HCT116 (cell line): ENCODE measurements around the gene FAM13A. TPM values are rescaled to one million over a fixed set of nuclear protein-coding genes. Genes with fewer than 3 reads are reported as not detected.

ENCODE experiments used
- ATAC-seq: fragments of 200-7000 bp; cut with Tn5 transposase; 2 replicates; pipeline ENCODE4 v1.9.1; 2020; ENCODE audit warnings: mild to moderate bottlenecking, moderate library complexity
- BruUV-seq: library from RNA; stranded (reverse); fragments of 400-500 nt; replicated peaks from 2 replicates; lab custom pipeline; 2021; lab: Mats Ljungman, UMichigan
- CTCF ChIA-PET: fragments of 300-600 bp; sonication (Branson Sonifier 250); formaldehyde crosslinking; loops from one replicate; lab custom pipeline; 2021; ENCODE audit warnings: antibody characterized with exemption; lab: Charles Lee
- POLR2A ChIA-PET: fragments of 300-600, 350-600 bp; sonication (Branson Sonifier 250); formaldehyde crosslinking; loops from one replicate; lab custom pipeline; 2021; ENCODE audit warnings: antibody characterized with exemption; lab: Charles Lee
- RAD21 ChIA-PET, 2 experiments: fragments of 300-600 bp; sonication (Branson Sonifier 250); formaldehyde crosslinking; loops; one replicate each; lab custom pipeline; 2023; ENCODE audit warnings: low total read pairs in 2 of 2; ENCODE audit not compliant: uncharacterized antibody in 2 of 2, unreplicated experiment in 2 of 2, low non-redundant PET in 1 of 2; lab: Charles Lee
- DNase-seq: peaks from one replicate; pipeline ENCODE4 v3.0.0-alpha.2; 2010; ENCODE audit warnings: low read depth, low spot score
- H2AFZ ChIP-seq: fragments of 200-600 bp; shearing (Covaris generic), sonication (generic); 2 replicates; pipeline ENCODE4 v1.6.1; 2017; ENCODE audit warnings: low read depth, mixed run types, mixed read lengths, antibody characterized with exemption, low read length; ENCODE audit not compliant: poor library complexity, severe bottlenecking
- H3K27ac ChIP-seq: 2 replicates; pipeline ENCODE4 v1.5.1; 2012; ENCODE audit warnings: low read depth, low read length
- H3K27me3 ChIP-seq: fragments of 200-600 bp; sonication (generic); 2 replicates; pipeline ENCODE4 v1.6.1; 2016; ENCODE audit warnings: mixed run types, low read length, mixed read lengths; ENCODE audit not compliant: insufficient read depth
- H3K36me3 ChIP-seq, 2 experiments: fragments of 200-500 bp in 1 of 2; fragments of 200-600 bp in 1 of 2; sonication (Bioruptor generic) in 1 of 2; sonication (generic) in 1 of 2; 2 replicates each; pipeline versions ENCODE4 v1.5.1 to v1.6.1; 2014 to 2016; ENCODE audit warnings: low read length in 2 of 2, inconsistent platforms in 1 of 2, mixed read lengths in 1 of 2, mixed run types in 1 of 2; ENCODE audit not compliant: insufficient read depth in 2 of 2, control insufficient read depth in 1 of 2
- H3K4me1 ChIP-seq, 2 experiments: fragments of 200-600 bp in 1 of 2; sonication (generic) in 1 of 2; 2 replicates each; pipeline versions ENCODE4 v1.5.1 to v1.6.1; 2012 to 2017; ENCODE audit warnings: low read length in 2 of 2, inconsistent platforms in 1 of 2, mild to moderate bottlenecking in 1 of 2, mixed read lengths in 1 of 2, mixed run types in 1 of 2, moderate library complexity in 1 of 2; ENCODE audit not compliant: insufficient read depth in 2 of 2, control insufficient read depth in 1 of 2
- H3K4me2 ChIP-seq: fragments of 200-600 bp; sonication (generic); 2 replicates; pipeline ENCODE4 v1.6.1; 2017; ENCODE audit warnings: mixed run types, low read length, mixed read lengths
- H3K4me3 ChIP-seq, 2 experiments: fragments of 200-600 bp in 1 of 2; sonication (generic) in 1 of 2; replicated peaks in 1 of 2; 2 replicates each; pipeline ENCODE4 v1.5.1; 2011 to 2016; ENCODE audit warnings: low read length in 2 of 2, control low read depth in 1 of 2, low read depth in 1 of 2, mild to moderate bottlenecking in 1 of 2, mixed read lengths in 1 of 2, mixed run types in 1 of 2
- H3K79me2 ChIP-seq: fragments of 200-600 bp; sonication (generic); 2 replicates; pipeline ENCODE4 v1.6.1; 2017; ENCODE audit warnings: mild to moderate bottlenecking, mixed run types, low read length, moderate library complexity, mixed read lengths; ENCODE audit not compliant: insufficient read depth
- H3K9ac ChIP-seq: fragments of 200-600 bp; sonication (generic); 2 replicates; pipeline ENCODE4 v1.6.1; 2016; ENCODE audit warnings: low read length, mixed read lengths
- H3K9me2 ChIP-seq: fragments of 200-600 bp; sonication (generic), shearing (Covaris generic); 2 replicates; pipeline ENCODE4 v1.6.1; 2017; ENCODE audit warnings: mixed run types, mild to moderate bottlenecking, moderate library complexity; ENCODE audit not compliant: insufficient read depth
- H3K9me3 ChIP-seq, 2 experiments: fragments of 200-500 bp in 1 of 2; fragments of 200-600 bp in 1 of 2; sonication (Bioruptor generic) in 1 of 2; sonication (generic) in 1 of 2; 2 replicates each; pipeline ENCODE4 v1.6.1; 2014 to 2017; ENCODE audit warnings: low read length in 2 of 2, mixed read lengths in 2 of 2, inconsistent platforms in 1 of 2, low read depth in 1 of 2, mild to moderate bottlenecking in 1 of 2, mixed run types in 1 of 2, moderate library complexity in 1 of 2; ENCODE audit not compliant: control insufficient read depth in 1 of 2, insufficient read depth in 1 of 2
- H4K20me1 ChIP-seq: fragments of 200-600 bp; sonication (generic), shearing (Covaris generic); 2 replicates; pipeline ENCODE4 v1.6.1; 2017; ENCODE audit warnings: mixed run types, mild to moderate bottlenecking, moderate library complexity; ENCODE audit not compliant: insufficient read depth
- ATF3 ChIP-seq: IDR thresholded peaks from 2 replicates; pipeline ENCODE4 v1.6.1; 2012
- CBX3 ChIP-seq: IDR thresholded peaks from 2 replicates; pipeline ENCODE4 v1.6.1; 2012; ENCODE audit warnings: low read depth
- EGR1 ChIP-seq: IDR thresholded peaks from 2 replicates; pipeline ENCODE4 v1.6.1; 2012; ENCODE audit warnings: low read depth
- ELF1 ChIP-seq: IDR thresholded peaks from 2 replicates; pipeline ENCODE4 v1.6.1; 2012; ENCODE audit warnings: low read depth, borderline replicate concordance
- EZH2 ChIP-seq: fragments of 200-600 bp; sonication (generic); IDR thresholded peaks from 2 replicates; pipeline ENCODE4 v1.6.1; 2017; ENCODE audit warnings: antibody characterized with exemption, mixed run types
- EZH2phosphoT487 ChIP-seq: fragments of 200-600 bp; IDR thresholded peaks from 2 replicates; pipeline ENCODE4 v1.6.1; 2018; ENCODE audit warnings: antibody characterized with exemption, borderline replicate concordance
- JUND ChIP-seq: IDR thresholded peaks from 2 replicates; pipeline ENCODE4 v1.6.1; 2012
- MAX ChIP-seq: IDR thresholded peaks from 2 replicates; pipeline ENCODE4 v1.6.1; 2012
- POLR2A ChIP-seq: IDR thresholded peaks from 2 replicates; pipeline ENCODE4 v1.7.0; 2011; ENCODE audit warnings: borderline replicate concordance; ENCODE audit not compliant: insufficient read depth, insufficient read length; ENCODE audit errors: extremely low read depth
- POLR2AphosphoS5 ChIP-seq: IDR thresholded peaks from 2 replicates; pipeline ENCODE4 v1.6.1; 2011; ENCODE audit warnings: mild to moderate bottlenecking, low read depth, low read length, moderate library complexity
- RAD21 ChIP-seq: IDR thresholded peaks from 2 replicates; pipeline ENCODE4 v1.6.1; 2012; ENCODE audit warnings: low read depth, mild to moderate bottlenecking
- SIN3A ChIP-seq: IDR thresholded peaks from 2 replicates; pipeline ENCODE4 v1.6.1; 2012; ENCODE audit warnings: low read depth
- SP1 ChIP-seq: IDR thresholded peaks from 2 replicates; pipeline ENCODE4 v1.6.1; 2012; ENCODE audit warnings: low read depth
- SRF ChIP-seq: IDR thresholded peaks from 2 replicates; pipeline ENCODE4 v1.6.1; 2012; ENCODE audit warnings: low read depth
- TCF7L2 ChIP-seq: IDR thresholded peaks from 2 replicates; pipeline ENCODE4 v1.7.0; 2011; ENCODE audit warnings: borderline replicate concordance, inconsistent platforms; ENCODE audit not compliant: insufficient read depth, insufficient read length; ENCODE audit errors: extremely low read depth
- YY1 ChIP-seq: IDR thresholded peaks from 2 replicates; pipeline ENCODE4 v1.6.1; 2011; ENCODE audit warnings: low read length, low read depth, moderate library complexity, mild to moderate bottlenecking; ENCODE audit not compliant: insufficient replicate concordance; ENCODE audit errors: extremely low read depth
- intact Hi-C: fragments of 100-400 bp; cut with micrococcal nuclease; formaldehyde crosslinking; loops from 2 replicates; pipeline ENCODE4 v1.10.0; 2022
- total RNA-seq: library from RNA; stranded (reverse); gene quantifications from one replicate; pipeline ENCODE4 v1.2.1, GENCODE V29; 2021; ENCODE audit not compliant: unreplicated experiment
- TF ChIP-seq, protein P1 (sequence below): IDR thresholded peaks from 2 replicates; pipeline ENCODE4 v1.6.1; 2011; ENCODE audit warnings: mild to moderate bottlenecking, low read length, moderate library complexity; ENCODE audit not compliant: insufficient replicate concordance; ENCODE audit errors: extremely low read depth

The FAM13A gene
- total RNA-seq, 1 experiment from 2014 or later, result 17.2 TPM

- intact Hi-C loops, result no loop called here
- Histone ChIP-seq H4K20me1 (no peaks in the 10 kb centered on the region), H3K4me3 (no peak overlapping the region), H3K4me1 (no peaks in the 10 kb centered on the region), H3K9me3 (no peaks in the 10 kb centered on the region), H3K27ac (no peak overlapping the region), H2AFZ (no peak overlapping the region), H3K79me2 (no peaks in the 10 kb centered on the region), H3K27me3 (no peaks in the 10 kb centered on the region), H3K9me2 (no peaks in the 10 kb centered on the region), H3K4me2 (no peak overlapping the region), H3K9ac (no peak overlapping the region), H3K36me3 (no peaks in the 10 kb centered on the region; a peak in 1 of 4 replicates)
- CTCF ChIA-PET, result no interaction called here
- TF ChIP-seq EZH2, result no peak
- TF ChIP-seq SP1, result no peak
- TF ChIP-seq ELF1, result no peak
- no peak for TF ChIP-seq SIN3A
- TF ChIP-seq POLR2AphosphoS5, result no peak
- no peak for TF ChIP-seq CBX3
- TF ChIP-seq SRF, result no peak
- TF ChIP-seq, protein P1, sequence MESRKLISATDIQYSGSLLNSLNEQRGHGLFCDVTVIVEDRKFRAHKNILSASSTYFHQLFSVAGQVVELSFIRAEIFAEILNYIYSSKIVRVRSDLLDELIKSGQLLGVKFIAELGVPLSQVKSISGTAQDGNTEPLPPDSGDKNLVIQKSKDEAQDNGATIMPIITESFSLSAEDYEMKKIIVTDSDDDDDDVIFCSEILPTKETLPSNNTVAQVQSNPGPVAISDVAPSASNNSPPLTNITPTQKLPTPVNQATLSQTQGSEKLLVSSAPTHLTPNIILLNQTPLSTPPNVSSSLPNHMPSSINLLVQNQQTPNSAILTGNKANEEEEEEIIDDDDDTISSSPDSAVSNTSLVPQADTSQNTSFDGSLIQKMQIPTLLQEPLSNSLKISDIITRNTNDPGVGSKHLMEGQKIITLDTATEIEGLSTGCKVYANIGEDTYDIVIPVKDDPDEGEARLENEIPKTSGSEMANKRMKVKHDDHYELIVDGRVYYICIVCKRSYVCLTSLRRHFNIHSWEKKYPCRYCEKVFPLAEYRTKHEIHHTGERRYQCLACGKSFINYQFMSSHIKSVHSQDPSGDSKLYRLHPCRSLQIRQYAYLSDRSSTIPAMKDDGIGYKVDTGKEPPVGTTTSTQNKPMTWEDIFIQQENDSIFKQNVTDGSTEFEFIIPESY, result no peak
- TF ChIP-seq ATF3, result no peak
- TF ChIP-seq POLR2A, result no peak
- no peak for TF ChIP-seq MAX
- no peak for TF ChIP-seq TCF7L2
- TF ChIP-seq YY1, result no peak
- TF ChIP-seq RAD21, result no peak
- no peak for TF ChIP-seq EGR1
- TF ChIP-seq JUND, result no peak
- TF ChIP-seq EZH2phosphoT487, result no peak
- ATAC-seq, result no peak
- BruUV-seq, result no TSS peak
- no peak for DNase-seq
- POLR2A ChIA-PET, result no interaction called here
- RAD21 ChIA-PET, result no interaction called here
Observed at GRCh38 chr4:88737307-88737941, 319.6 kb downstream of the FAM13A start.
